ENCODE results near the gene CDHR5.

- TF ChIP-seq CTCF (IDR thresholded peaks at IDR 0.05; ENCODE audit: low read depth, low read length, poor library complexity, severe bottlenecking), result no peak
- no peak for TF ChIP-seq EZH2phosphoT487 (IDR thresholded peaks at IDR 0.05; ENCODE audit: borderline replicate concordance, low read length)
Measured at GRCh38 chr11:643366-643765, 18.6 kb upstream of the CDHR5 start.
